ENCODE measurements around the gene DHRS7B.

Gene DHRS7B

DNA sequence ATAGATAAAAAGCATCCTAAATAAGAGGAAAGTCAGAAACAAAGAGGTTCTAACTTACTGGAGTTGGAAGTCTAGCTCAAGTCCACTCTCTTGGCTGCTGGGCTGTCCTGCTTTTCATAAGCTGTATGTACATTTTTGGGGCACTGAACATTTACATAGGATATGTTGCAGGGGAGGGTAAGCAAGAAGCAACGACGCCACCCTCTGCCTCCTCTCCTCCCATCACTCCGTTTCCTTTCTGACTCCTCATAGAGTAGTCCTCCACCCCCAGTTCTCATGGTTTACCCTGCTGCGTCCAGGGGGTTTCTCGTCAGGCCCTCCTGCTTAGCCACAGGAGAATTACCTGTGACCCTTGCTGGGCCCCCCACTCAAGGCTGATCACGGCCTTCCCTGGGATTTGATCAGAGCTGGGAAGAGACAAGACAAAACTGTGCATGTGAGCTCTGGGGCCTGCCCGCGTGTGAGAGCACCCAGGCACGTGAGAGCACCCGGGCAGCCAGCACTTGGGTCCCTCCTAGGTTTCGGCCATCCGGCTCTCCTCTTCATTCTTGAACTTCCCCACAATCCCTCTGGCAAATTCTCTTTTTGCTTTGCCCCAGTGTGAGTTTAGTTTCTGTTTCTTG is 50.1 kb downstream of the DHRS7B start:
- H3K9ac ChIP-seq (ENCODE audit: low read length): no peak overlapping the region
- no peak overlapping the region for H3K14ac ChIP-seq (ENCODE audit: low read length in 2 of 2)
- no peak overlapping the region for H3K18ac ChIP-seq (ENCODE audit: low read depth in 1 of 2, low read length in 2 of 2)
- H4K8ac ChIP-seq (ENCODE audit: low read length): no peak overlapping the region
- no peaks in the 10 kb centered on the region for H3K79me1 ChIP-seq (replicated peaks; ENCODE audit: low read length, poor library complexity, severe bottlenecking)
- no peak overlapping the region for H2AK5ac ChIP-seq (ENCODE audit: low read length, severe bottlenecking)
- H3K4ac ChIP-seq (ENCODE audit: low read depth in 1 of 2, low read length in 2 of 2): no peak overlapping the region
- peaks cover 21 to 38% of the 10 kb centered on the region in 2 experiments for H3K36me3 ChIP-seq (ENCODE audit: control insufficient read depth in 1 of 2, insufficient read depth in 2 of 2, low read depth in 1 of 2, low read length in 2 of 2)
- no peak overlapping the region for H3K4me3 ChIP-seq (ENCODE audit: insufficient read depth in 1 of 2, low read depth in 1 of 2, low read length in 2 of 2)
- H4K91ac ChIP-seq (ENCODE audit: low read length): no peak overlapping the region
- WGBS: 86% methylated on average over 12 of the region's 12 CpGs
- no peak overlapping the region for H3K23ac ChIP-seq (ENCODE audit: low read length in 2 of 2)
- H3K4me1 ChIP-seq (ENCODE audit: control insufficient read depth, insufficient read depth, low read depth, low read length): peaks cover 15% of the 10 kb centered on the region
- no peak overlapping the region for H2BK12ac ChIP-seq (ENCODE audit: low read length in 2 of 2)
- H3K27me3 ChIP-seq (ENCODE audit: control insufficient read depth in 1 of 2, insufficient read depth in 1 of 2, low read length in 2 of 2): no peaks in the 10 kb centered on the region
- no peak overlapping the region for H3K27ac ChIP-seq (ENCODE audit: low read length, poor library complexity, severe bottlenecking)
- no peak overlapping the region for H2AFZ ChIP-seq (ENCODE audit: low read depth, low read length)
- no peak overlapping the region for H2BK5ac ChIP-seq (ENCODE audit: low read depth, low read length, poor library complexity, severe bottlenecking)
- DNase-seq: no peak
- H3K4me2 ChIP-seq (ENCODE audit: low read length, poor library complexity, severe bottlenecking): no peak overlapping the region
- no peak overlapping the region for H2BK15ac ChIP-seq (ENCODE audit: low read depth, poor library complexity, severe bottlenecking)
- no peaks in the 10 kb centered on the region for H3K9me3 ChIP-seq (ENCODE audit: control insufficient read depth, low read length)
- no peak overlapping the region for H2BK120ac ChIP-seq (ENCODE audit: low read depth, low read length)

DNA sequence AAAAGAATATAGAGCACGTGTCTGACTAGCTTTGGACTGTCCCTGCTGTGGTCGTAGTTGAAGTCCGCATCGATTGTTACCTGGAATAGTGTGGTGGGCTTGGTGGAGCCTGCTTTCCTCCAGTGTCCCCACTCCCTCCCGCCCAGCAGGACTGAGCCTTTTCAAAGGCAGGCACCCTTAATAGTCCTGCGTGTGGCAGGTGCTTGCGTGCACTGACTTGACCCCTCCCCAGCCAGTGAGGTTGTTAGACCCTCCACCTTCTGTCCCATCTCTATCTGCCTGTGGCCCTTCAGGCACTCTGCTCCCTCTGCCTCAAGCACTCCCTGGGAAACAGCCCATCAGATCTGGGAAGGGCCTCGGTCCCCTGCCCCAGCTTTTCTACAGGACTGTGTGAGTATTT is 50.6 kb downstream of the DHRS7B start:
- H3K18ac ChIP-seq (ENCODE audit: low read depth in 1 of 2, low read length in 2 of 2): no peak overlapping the region
- no peak overlapping the region for H3K4ac ChIP-seq (ENCODE audit: low read depth in 1 of 2, low read length in 2 of 2)
- no peak overlapping the region for H2BK15ac ChIP-seq (ENCODE audit: low read depth, poor library complexity, severe bottlenecking)
- WGBS: 93% methylated on average over 8 of the region's 8 CpGs
- no peak overlapping the region for H2BK5ac ChIP-seq (ENCODE audit: low read depth, low read length, poor library complexity, severe bottlenecking)
- no peak overlapping the region for H2AK5ac ChIP-seq (ENCODE audit: low read length, severe bottlenecking)
- no peak overlapping the region for H3K9ac ChIP-seq (ENCODE audit: low read length)
- no peak overlapping the region for H3K4me3 ChIP-seq (ENCODE audit: insufficient read depth in 1 of 2, low read depth in 1 of 2, low read length in 2 of 2)
- H2AFZ ChIP-seq (ENCODE audit: low read depth, low read length): no peak overlapping the region
- H3K14ac ChIP-seq (ENCODE audit: low read length in 2 of 2): no peak overlapping the region
- no peaks in the 10 kb centered on the region for H3K9me3 ChIP-seq (ENCODE audit: control insufficient read depth, low read length)
- H3K4me2 ChIP-seq (ENCODE audit: low read length, poor library complexity, severe bottlenecking): no peak overlapping the region
- no peak overlapping the region for H4K8ac ChIP-seq (ENCODE audit: low read length)
- H4K91ac ChIP-seq (ENCODE audit: low read length): no peak overlapping the region
- DNase-seq: no peak
- no peak overlapping the region for H3K27ac ChIP-seq (ENCODE audit: low read length, poor library complexity, severe bottlenecking)
- no peaks in the 10 kb centered on the region for H3K27me3 ChIP-seq (ENCODE audit: control insufficient read depth in 1 of 2, insufficient read depth in 1 of 2, low read length in 2 of 2)
- H3K23ac ChIP-seq (ENCODE audit: low read length in 2 of 2): no peak overlapping the region
- H3K4me1 ChIP-seq (ENCODE audit: control insufficient read depth, insufficient read depth, low read depth, low read length): peaks cover 15% of the 10 kb centered on the region
- no peaks in the 10 kb centered on the region for H3K79me1 ChIP-seq (replicated peaks; ENCODE audit: low read length, poor library complexity, severe bottlenecking)
- no peak overlapping the region for H2BK12ac ChIP-seq (ENCODE audit: low read length in 2 of 2)
- H3K36me3 ChIP-seq (ENCODE audit: control insufficient read depth in 1 of 2, insufficient read depth in 2 of 2, low read depth in 1 of 2, low read length in 2 of 2): peaks cover 18 to 40% of the 10 kb centered on the region in 2 experiments
- H2BK120ac ChIP-seq (ENCODE audit: low read depth, low read length): no peak overlapping the region

DNA sequence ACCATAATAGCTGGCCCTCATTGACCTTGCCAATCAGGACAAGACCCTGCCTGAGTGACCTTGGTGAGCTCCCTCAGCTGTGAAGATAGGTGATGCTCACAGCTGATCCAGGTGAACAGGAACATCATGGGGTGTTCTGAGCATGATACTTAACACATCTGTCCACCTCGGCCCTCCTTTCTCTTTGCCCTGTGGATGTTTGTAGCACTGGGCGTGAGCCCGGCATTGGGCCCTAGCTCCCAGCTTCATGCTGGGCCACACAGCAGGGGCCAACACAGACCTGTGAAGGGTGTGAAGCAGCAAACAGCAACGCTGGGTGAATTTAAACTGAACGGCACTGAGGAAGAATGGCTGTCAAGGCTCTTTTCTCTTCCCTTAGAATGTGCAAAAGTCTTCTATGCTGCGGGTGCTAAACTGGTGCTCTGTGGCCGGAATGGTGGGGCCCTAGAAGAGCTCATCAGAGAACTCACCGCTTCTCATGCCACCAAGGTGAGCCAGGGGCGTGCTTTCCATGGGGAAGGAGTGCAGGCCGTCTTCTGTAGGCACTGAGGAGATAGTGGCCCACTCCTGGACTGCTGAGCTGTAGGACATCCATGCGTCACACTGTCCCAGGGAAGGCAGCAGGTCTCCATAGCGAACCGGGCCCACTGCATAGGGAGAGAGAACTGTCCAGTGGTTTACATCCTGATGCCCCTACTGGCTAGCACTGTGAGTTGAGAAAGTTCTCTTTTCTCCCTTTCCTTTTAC is 51.3 kb downstream of the DHRS7B start:
- Histone ChIP-seq H2BK15ac (ENCODE audit: low read depth, poor library complexity, severe bottlenecking) (no peak overlapping the region), H2BK12ac (ENCODE audit: low read length in 2 of 2) (peak overlapping the region in 1 of 2 experiments; percentile 24), H3K36me3 (ENCODE audit: control insufficient read depth in 1 of 2, insufficient read depth in 2 of 2, low read depth in 1 of 2, low read length in 2 of 2) (peaks cover 12 to 33% of the 10 kb centered on the region in 2 experiments), H3K79me1 (replicated peaks; ENCODE audit: low read length, poor library complexity, severe bottlenecking) (no peaks in the 10 kb centered on the region), H3K9me3 (ENCODE audit: control insufficient read depth, low read length) (no peaks in the 10 kb centered on the region), H2AK5ac (ENCODE audit: low read length, severe bottlenecking) (no peak overlapping the region), H2BK120ac (ENCODE audit: low read depth, low read length) (no peak overlapping the region), H4K91ac (ENCODE audit: low read length) (no peak overlapping the region), H2AFZ (ENCODE audit: low read depth, low read length) (no peak overlapping the region), H2BK5ac (ENCODE audit: low read depth, low read length, poor library complexity, severe bottlenecking) (no peak overlapping the region), H3K14ac (ENCODE audit: low read length in 2 of 2) (no peak overlapping the region), H3K9ac (ENCODE audit: low read length) (no peak overlapping the region), H3K18ac (ENCODE audit: low read depth in 1 of 2, low read length in 2 of 2) (no peak overlapping the region), H3K4ac (ENCODE audit: low read depth in 1 of 2, low read length in 2 of 2) (no peak overlapping the region), H3K4me3 (ENCODE audit: insufficient read depth in 1 of 2, low read depth in 1 of 2, low read length in 2 of 2) (no peak overlapping the region), H4K8ac (ENCODE audit: low read length) (no peak overlapping the region), H3K4me1 (ENCODE audit: control insufficient read depth, insufficient read depth, low read depth, low read length) (peaks cover 15% of the 10 kb centered on the region), H3K4me2 (ENCODE audit: low read length, poor library complexity, severe bottlenecking) (no peak overlapping the region), H3K27me3 (ENCODE audit: control insufficient read depth in 1 of 2, insufficient read depth in 1 of 2, low read length in 2 of 2) (no peaks in the 10 kb centered on the region), H3K27ac (ENCODE audit: low read length, poor library complexity, severe bottlenecking) (no peak overlapping the region), H3K23ac (ENCODE audit: low read length in 2 of 2) (no peak overlapping the region)
- WGBS: 95% methylated on average over 13 of the region's 13 CpGs
- no peak for DNase-seq

- Histone ChIP-seq H3K4me3 (ENCODE audit: insufficient read depth in 1 of 2, low read depth in 1 of 2, low read length in 2 of 2) (no peak overlapping the region), H2AFZ (ENCODE audit: low read depth, low read length) (no peak overlapping the region)
Observed at GRCh38 chr17:21183468-21183867, 56.7 kb downstream of the DHRS7B start.

More at GRCh38 chr17:21183468-21183867, 56.7 kb downstream of the DHRS7B start:
- no peak overlapping the region for H3K27ac ChIP-seq (ENCODE audit: low read length, poor library complexity, severe bottlenecking)
- peaks cover 15 to 44% of the 10 kb centered on the region in 2 experiments for H3K36me3 ChIP-seq (ENCODE audit: control insufficient read depth in 1 of 2, insufficient read depth in 2 of 2, low read depth in 1 of 2, low read length in 2 of 2)
- H2BK120ac ChIP-seq (ENCODE audit: low read depth, low read length): no peak overlapping the region
- H2BK5ac ChIP-seq (ENCODE audit: low read depth, low read length, poor library complexity, severe bottlenecking): no peak overlapping the region
- H3K79me1 ChIP-seq (replicated peaks; ENCODE audit: low read length, poor library complexity, severe bottlenecking): no peaks in the 10 kb centered on the region
- H3K4me2 ChIP-seq (ENCODE audit: low read length, poor library complexity, severe bottlenecking): no peak overlapping the region
- DNase-seq: no peak
- H3K27me3 ChIP-seq (ENCODE audit: control insufficient read depth in 1 of 2, insufficient read depth in 1 of 2, low read length in 2 of 2): no peaks in the 10 kb centered on the region
- H3K4me1 ChIP-seq (ENCODE audit: control insufficient read depth, insufficient read depth, low read depth, low read length): no peaks in the 10 kb centered on the region
- no peak overlapping the region for H4K8ac ChIP-seq (ENCODE audit: low read length)
- no peak overlapping the region for H3K18ac ChIP-seq (ENCODE audit: low read depth in 1 of 2, low read length in 2 of 2)
- no peak overlapping the region for H2AK5ac ChIP-seq (ENCODE audit: low read length, severe bottlenecking)
- H3K4ac ChIP-seq (ENCODE audit: low read depth in 1 of 2, low read length in 2 of 2): no peak overlapping the region
- H3K9ac ChIP-seq (ENCODE audit: low read length): no peak overlapping the region
- H3K23ac ChIP-seq (ENCODE audit: low read length in 2 of 2): no peak overlapping the region
- H2BK12ac ChIP-seq (ENCODE audit: low read length in 2 of 2): no peak overlapping the region
- no peak overlapping the region for H4K91ac ChIP-seq (ENCODE audit: low read length)
- H3K14ac ChIP-seq (ENCODE audit: low read length in 2 of 2): no peak overlapping the region
- H2BK15ac ChIP-seq (ENCODE audit: low read depth, poor library complexity, severe bottlenecking): no peak overlapping the region
- WGBS: 89% methylated on average over 5 of the region's 5 CpGs
- H3K9me3 ChIP-seq (ENCODE audit: control insufficient read depth, low read length): no peaks in the 10 kb centered on the region

Measured in mesenchymal stem cell (in vitro differentiated cells and primary cell).